Left hindlimb (tissue), 1 donor: ENCODE data around the gene GABRB3.

Experiments
- DNase-seq: peaks from one replicate; pipeline ENCODE4 v3.0.0-alpha.2; 2018

GABRB3 gene

GRCh38 chr15:26521691-26522198 lies 251.1 kb downstream of the GABRB3 start:
- no peak for DNase-seq

DNA sequence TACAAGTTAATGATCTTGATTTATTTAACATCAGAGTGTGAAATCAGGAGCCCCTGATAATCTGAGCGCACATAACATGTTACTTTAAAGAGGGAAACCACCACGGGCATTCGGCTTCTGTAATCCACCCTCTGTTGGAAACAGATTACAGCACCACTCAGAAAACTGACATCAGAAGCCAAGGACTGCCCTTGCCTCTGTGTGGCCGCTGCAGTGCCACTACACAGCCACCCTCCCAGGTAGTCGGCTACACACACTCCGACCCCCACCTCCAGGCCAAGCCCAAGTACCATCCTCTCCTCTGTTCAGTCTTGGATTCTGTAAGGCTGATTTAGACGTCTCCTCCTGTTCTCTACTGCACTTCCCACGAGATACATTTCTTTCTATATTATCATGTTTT lies 251.7 kb downstream of the GABRB3 start:
- DNase-seq, result no peak

DNA sequence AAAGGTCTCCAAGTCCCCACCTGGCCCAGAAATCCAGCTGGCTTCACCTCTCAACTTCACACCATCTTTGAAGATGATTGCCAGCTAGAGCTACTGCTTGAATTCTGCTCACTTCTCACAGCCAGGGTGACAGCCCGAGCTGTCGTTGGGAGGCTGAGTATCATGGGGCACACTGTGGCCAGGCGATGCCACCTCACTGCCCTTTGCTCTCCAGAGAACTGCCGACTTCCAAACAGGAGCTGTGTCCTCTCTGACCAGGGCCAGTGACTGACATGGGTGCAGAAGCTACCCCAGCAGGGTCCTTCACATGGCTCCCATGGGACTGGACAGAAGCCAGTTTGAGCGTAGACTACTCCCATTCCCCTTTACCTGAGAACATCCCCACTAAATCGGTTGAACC lies 254.0 kb downstream of the GABRB3 start:
- DNase-seq, result no peak

GRCh38 chr15:26516102-26516980 lies 256.5 kb downstream of the GABRB3 start:
- no peak for DNase-seq

DNA sequence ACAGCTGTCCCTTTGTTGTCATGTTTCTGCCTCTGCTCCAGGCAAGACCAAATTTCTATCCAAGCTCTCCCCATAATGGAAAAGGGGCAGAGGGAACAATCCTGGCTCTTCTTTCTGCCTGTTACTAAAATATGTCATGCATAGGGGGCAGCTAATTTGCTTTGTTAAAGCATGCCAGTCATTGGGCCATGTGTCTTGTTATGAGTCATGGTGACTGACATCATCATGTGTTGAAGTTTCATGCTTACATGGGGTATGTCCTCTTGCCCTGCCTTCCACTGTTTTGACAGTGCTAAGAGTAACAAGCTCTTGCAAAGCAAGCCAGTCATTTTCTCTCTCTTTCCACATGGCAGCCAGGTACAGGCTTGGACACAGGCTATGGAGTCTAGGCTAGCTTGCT lies 268.9 kb downstream of the GABRB3 start:
- no peak for DNase-seq
